Measurements from ENCODE around the gene SEC31A.

DNA sequence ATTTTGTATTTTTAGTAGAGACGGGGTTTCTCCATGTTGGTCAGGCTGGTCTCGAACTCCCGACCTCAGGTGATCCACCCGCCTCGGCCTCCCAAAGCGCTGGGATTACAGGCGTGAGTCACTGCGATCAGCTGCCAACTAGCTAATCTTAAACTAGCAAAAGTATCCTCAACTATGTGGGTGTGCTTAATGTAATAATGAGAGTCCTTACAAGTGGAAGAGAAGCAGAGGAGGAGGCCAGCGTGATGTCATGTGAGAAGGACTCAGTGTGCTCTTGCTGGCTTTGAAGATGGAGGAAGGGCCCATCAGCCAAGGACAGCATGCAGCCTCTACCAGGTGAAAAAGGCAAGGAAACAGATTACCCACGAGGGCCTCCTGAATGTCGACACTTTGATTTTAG is 111.9 kb downstream of the SEC31A start:
- TF ChIP-seq, protein P1, sequence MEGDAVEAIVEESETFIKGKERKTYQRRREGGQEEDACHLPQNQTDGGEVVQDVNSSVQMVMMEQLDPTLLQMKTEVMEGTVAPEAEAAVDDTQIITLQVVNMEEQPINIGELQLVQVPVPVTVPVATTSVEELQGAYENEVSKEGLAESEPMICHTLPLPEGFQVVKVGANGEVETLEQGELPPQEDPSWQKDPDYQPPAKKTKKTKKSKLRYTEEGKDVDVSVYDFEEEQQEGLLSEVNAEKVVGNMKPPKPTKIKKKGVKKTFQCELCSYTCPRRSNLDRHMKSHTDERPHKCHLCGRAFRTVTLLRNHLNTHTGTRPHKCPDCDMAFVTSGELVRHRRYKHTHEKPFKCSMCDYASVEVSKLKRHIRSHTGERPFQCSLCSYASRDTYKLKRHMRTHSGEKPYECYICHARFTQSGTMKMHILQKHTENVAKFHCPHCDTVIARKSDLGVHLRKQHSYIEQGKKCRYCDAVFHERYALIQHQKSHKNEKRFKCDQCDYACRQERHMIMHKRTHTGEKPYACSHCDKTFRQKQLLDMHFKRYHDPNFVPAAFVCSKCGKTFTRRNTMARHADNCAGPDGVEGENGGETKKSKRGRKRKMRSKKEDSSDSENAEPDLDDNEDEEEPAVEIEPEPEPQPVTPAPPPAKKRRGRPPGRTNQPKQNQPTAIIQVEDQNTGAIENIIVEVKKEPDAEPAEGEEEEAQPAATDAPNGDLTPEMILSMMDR (IDR thresholded peaks at IDR 0.05) = no peak
- no peak for TF ChIP-seq POLR2A (IDR thresholded peaks at IDR 0.05)

Data from uterus (tissue), 2 donors.